Measurements from ENCODE around the gene ZFC3H1.

The ZFC3H1 gene

GRCh38 chr12:71683633-71684032 lies 20.0 kb upstream of the ZFC3H1 start:
- H3K4me3 ChIP-seq (replicated peaks; ENCODE audit: insufficient read depth, low read length) = no peak overlapping the region
- TF ChIP-seq GABPA (IDR thresholded peaks at IDR 0.05; ENCODE audit: low read depth) (no peak), POLR2AphosphoS5 (IDR thresholded peaks at IDR 0.05; ENCODE audit: low read depth) (no peak), CTCF (IDR thresholded peaks at IDR 0.05; ENCODE audit: insufficient read depth, low read length) (no peak), SPI1 (IDR thresholded peaks at IDR 0.05; ENCODE audit: borderline replicate concordance, low read depth) (no peak)
- TF ChIP-seq, protein P1, sequence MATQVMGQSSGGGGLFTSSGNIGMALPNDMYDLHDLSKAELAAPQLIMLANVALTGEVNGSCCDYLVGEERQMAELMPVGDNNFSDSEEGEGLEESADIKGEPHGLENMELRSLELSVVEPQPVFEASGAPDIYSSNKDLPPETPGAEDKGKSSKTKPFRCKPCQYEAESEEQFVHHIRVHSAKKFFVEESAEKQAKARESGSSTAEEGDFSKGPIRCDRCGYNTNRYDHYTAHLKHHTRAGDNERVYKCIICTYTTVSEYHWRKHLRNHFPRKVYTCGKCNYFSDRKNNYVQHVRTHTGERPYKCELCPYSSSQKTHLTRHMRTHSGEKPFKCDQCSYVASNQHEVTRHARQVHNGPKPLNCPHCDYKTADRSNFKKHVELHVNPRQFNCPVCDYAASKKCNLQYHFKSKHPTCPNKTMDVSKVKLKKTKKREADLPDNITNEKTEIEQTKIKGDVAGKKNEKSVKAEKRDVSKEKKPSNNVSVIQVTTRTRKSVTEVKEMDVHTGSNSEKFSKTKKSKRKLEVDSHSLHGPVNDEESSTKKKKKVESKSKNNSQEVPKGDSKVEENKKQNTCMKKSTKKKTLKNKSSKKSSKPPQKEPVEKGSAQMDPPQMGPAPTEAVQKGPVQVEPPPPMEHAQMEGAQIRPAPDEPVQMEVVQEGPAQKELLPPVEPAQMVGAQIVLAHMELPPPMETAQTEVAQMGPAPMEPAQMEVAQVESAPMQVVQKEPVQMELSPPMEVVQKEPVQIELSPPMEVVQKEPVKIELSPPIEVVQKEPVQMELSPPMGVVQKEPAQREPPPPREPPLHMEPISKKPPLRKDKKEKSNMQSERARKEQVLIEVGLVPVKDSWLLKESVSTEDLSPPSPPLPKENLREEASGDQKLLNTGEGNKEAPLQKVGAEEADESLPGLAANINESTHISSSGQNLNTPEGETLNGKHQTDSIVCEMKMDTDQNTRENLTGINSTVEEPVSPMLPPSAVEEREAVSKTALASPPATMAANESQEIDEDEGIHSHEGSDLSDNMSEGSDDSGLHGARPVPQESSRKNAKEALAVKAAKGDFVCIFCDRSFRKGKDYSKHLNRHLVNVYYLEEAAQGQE (IDR thresholded peaks at IDR 0.05; ENCODE audit: insufficient replicate concordance, low read depth) = no peak
- no peaks in the 10 kb centered on the region for H3K27me3 ChIP-seq (ENCODE audit: insufficient read depth, poor library complexity, severe bottlenecking)
- no peak overlapping the region for H3K27ac ChIP-seq (replicated peaks)
- no peak for DNase-seq (ENCODE audit: low read depth in 1 of 2, low spot score in 1 of 2)

GRCh38 chr12:71682466-71682865 lies 18.8 kb upstream of the ZFC3H1 start:
- H3K4me3 ChIP-seq (replicated peaks; ENCODE audit: insufficient read depth, low read length) = no peak overlapping the region
- no peak for DNase-seq (ENCODE audit: low read depth in 1 of 2, low spot score in 1 of 2)
- TF ChIP-seq CTCF (IDR thresholded peaks at IDR 0.05; ENCODE audit: insufficient read depth, low read length) = no peak
- no peaks in the 10 kb centered on the region for H3K27me3 ChIP-seq (ENCODE audit: insufficient read depth, poor library complexity, severe bottlenecking)
- H3K27ac ChIP-seq (replicated peaks) = no peak overlapping the region

GRCh38 chr12:71671816-71672215 lies 8.2 kb upstream of the ZFC3H1 start:
- Histone ChIP-seq H3K27me3 (ENCODE audit: insufficient read depth, poor library complexity, severe bottlenecking) (no peaks in the 10 kb centered on the region), H3K4me3 (replicated peaks; ENCODE audit: insufficient read depth, low read length) (no peak overlapping the region), H3K27ac (replicated peaks) (no peak overlapping the region)
- DNase-seq (ENCODE audit: low read depth in 1 of 2, low spot score in 1 of 2) = no peak
- TF ChIP-seq, protein P1 (IDR thresholded peaks at IDR 0.05; ENCODE audit: insufficient replicate concordance, low read depth) = no peak
- TF ChIP-seq CTCF (IDR thresholded peaks at IDR 0.05; ENCODE audit: insufficient read depth, low read length) = no peak
- TF ChIP-seq GABPA (IDR thresholded peaks at IDR 0.05; ENCODE audit: low read depth) = no peak
- TF ChIP-seq POLR2AphosphoS5 (IDR thresholded peaks at IDR 0.05; ENCODE audit: low read depth) = no peak
- TF ChIP-seq SPI1 (IDR thresholded peaks at IDR 0.05; ENCODE audit: borderline replicate concordance, low read depth) = no peak

DNA sequence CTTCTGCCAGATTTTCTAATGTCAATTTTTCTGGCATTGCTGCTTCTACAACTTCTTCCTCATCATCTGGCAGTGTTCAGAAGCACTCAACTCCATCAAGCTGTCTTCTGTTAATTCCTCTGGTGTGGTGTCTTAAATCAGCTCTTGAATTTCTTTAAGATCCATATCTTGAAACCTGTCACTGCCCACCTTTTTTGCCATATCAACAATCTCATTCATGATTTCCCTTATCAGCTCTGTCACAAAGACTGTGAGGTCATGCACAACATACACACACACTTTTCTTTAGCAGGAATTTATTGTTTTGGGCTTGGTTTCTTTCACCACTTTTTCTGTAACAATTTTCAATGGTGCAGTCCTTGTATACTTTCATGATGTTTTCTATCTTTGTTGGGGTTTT lies 7.7 kb upstream of the ZFC3H1 start:
- H3K4me3 ChIP-seq (replicated peaks; ENCODE audit: insufficient read depth, low read length) = no peak overlapping the region
- DNase-seq (ENCODE audit: low read depth in 1 of 2, low spot score in 1 of 2) = no peak
- H3K27me3 ChIP-seq (ENCODE audit: insufficient read depth, poor library complexity, severe bottlenecking) = no peaks in the 10 kb centered on the region
- no peak for TF ChIP-seq SPI1 (IDR thresholded peaks at IDR 0.05; ENCODE audit: borderline replicate concordance, low read depth)
- TF ChIP-seq POLR2AphosphoS5 (IDR thresholded peaks at IDR 0.05; ENCODE audit: low read depth) = no peak
- TF ChIP-seq, protein P1 (IDR thresholded peaks at IDR 0.05; ENCODE audit: insufficient replicate concordance, low read depth) = no peak
- no peak for TF ChIP-seq CTCF (IDR thresholded peaks at IDR 0.05; ENCODE audit: insufficient read depth, low read length)
- no peak for TF ChIP-seq GABPA (IDR thresholded peaks at IDR 0.05; ENCODE audit: low read depth)
- no peak overlapping the region for H3K27ac ChIP-seq (replicated peaks)

All from HL-60 (cell line).